Endothelial cell of umbilical vein (primary cell): ENCODE data around the gene GRIK3.

Experiments used
- EZH2 ChIP-seq: IDR thresholded peaks from 2 replicates; pipeline ENCODE4 v1.6.1; 2012; ENCODE audit warnings: borderline replicate concordance, low read depth, mild to moderate bottlenecking, moderate library complexity, low read length, inconsistent platforms; ENCODE audit not compliant: severe bottlenecking
- FOS ChIP-seq: IDR thresholded peaks from 2 replicates; pipeline ENCODE4 v1.6.1; 2011; ENCODE audit warnings: mild to moderate bottlenecking, low read length, moderate library complexity, borderline replicate concordance; ENCODE audit not compliant: insufficient read depth
- JUN ChIP-seq: IDR thresholded peaks from 2 replicates; pipeline ENCODE4 v1.6.1; 2011; ENCODE audit warnings: borderline replicate concordance, low read depth; ENCODE audit not compliant: insufficient read length, insufficient read depth
- MYC ChIP-seq: IDR thresholded peaks from one replicate; pipeline ENCODE4 v1.6.1; 2011; ENCODE audit warnings: mild to moderate bottlenecking, low read depth, low read length
- POLR2A ChIP-seq: IDR thresholded peaks from 2 replicates; pipeline ENCODE4 v1.6.1; 2012; ENCODE audit warnings: low read depth, mild to moderate bottlenecking, control low read depth, low read length
- POLR2AphosphoS5 ChIP-seq: IDR thresholded peaks from 2 replicates; pipeline ENCODE4 v1.6.1; 2012; ENCODE audit warnings: low read depth, mild to moderate bottlenecking, control low read depth, low read length, moderate library complexity; ENCODE audit not compliant: insufficient read depth
- TF ChIP-seq, protein P1 (sequence below), 2 donors: IDR thresholded peaks; 1 replicate in 1 of 2; 2 replicates in 1 of 2; pipeline ENCODE4 v1.5.1; 2011; ENCODE audit warnings: low read length in 2 of 2, mild to moderate bottlenecking in 2 of 2, moderate library complexity in 2 of 2, control low read depth in 1 of 2, inconsistent platforms in 1 of 2, low read depth in 1 of 2; ENCODE audit not compliant: insufficient read depth in 1 of 2; ENCODE audit errors: extremely low read depth in 1 of 2

DNA sequence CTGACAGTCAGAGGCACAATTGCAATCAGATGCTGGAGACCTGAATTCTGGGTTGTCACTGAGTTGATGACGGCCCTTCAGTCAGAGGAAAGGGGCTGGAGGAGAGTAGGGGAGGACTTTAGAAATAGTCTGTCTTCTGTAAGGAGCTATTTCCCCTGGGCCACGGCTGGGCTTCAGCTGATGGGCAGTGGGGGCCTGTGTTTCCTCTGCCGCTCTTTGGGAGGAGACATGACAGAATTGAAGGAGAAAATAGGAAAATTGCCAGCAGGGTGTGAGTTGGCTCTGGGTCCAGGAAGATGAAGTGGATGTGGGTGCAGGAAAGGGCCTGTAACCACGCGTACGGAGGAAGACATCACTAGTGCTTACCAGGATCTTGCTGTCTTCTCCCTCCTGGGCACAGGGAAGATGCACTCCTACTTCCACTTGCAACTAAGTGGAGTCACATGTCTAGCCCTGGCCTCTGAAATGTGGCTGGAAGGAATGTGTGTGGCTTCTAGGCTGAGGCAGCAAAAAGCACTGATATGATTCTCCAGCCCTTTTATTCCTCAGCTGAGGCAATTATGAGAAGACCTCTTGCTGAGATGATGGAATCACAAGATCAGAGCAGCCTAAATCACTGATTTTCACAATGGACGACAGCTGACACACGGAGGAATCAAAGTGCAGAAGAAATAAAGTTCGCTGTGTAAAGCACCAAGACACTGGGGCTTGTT is 250.0 kb downstream of the GRIK3 start:
- TF ChIP-seq, protein P1, sequence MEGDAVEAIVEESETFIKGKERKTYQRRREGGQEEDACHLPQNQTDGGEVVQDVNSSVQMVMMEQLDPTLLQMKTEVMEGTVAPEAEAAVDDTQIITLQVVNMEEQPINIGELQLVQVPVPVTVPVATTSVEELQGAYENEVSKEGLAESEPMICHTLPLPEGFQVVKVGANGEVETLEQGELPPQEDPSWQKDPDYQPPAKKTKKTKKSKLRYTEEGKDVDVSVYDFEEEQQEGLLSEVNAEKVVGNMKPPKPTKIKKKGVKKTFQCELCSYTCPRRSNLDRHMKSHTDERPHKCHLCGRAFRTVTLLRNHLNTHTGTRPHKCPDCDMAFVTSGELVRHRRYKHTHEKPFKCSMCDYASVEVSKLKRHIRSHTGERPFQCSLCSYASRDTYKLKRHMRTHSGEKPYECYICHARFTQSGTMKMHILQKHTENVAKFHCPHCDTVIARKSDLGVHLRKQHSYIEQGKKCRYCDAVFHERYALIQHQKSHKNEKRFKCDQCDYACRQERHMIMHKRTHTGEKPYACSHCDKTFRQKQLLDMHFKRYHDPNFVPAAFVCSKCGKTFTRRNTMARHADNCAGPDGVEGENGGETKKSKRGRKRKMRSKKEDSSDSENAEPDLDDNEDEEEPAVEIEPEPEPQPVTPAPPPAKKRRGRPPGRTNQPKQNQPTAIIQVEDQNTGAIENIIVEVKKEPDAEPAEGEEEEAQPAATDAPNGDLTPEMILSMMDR (IDR thresholded peaks at IDR 0.05; ENCODE audit: extremely low read depth in 1 of 2, insufficient read depth in 1 of 2, low read depth in 1 of 2, low read length in 2 of 2) = no peak
- TF ChIP-seq POLR2A = no peak
- TF ChIP-seq POLR2AphosphoS5 = no peak
- TF ChIP-seq EZH2 = no peak
- no peak for TF ChIP-seq FOS
- no peak for TF ChIP-seq MYC
- no peak for TF ChIP-seq JUN
